Ishikawa (cell line): ENCODE data around the gene TMEM128.

ENCODE experiments used
- EP300 ChIP-seq: IDR thresholded peaks from 2 replicates; pipeline ENCODE4 v1.6.1; 2012; ENCODE audit warnings: borderline replicate concordance
- MAX ChIP-seq: IDR thresholded peaks from 2 replicates; pipeline ENCODE4 v1.6.1; 2012
- REST ChIP-seq: IDR thresholded peaks from 2 replicates; pipeline ENCODE4 v1.6.1; 2012; ENCODE audit warnings: low read depth, mild to moderate bottlenecking
- TAF1 ChIP-seq: IDR thresholded peaks from 2 replicates; pipeline ENCODE4 v1.6.1; 2012; ENCODE audit warnings: low read depth, mild to moderate bottlenecking
- TCF12 ChIP-seq: IDR thresholded peaks from 2 replicates; pipeline ENCODE4 v1.6.1; 2012; ENCODE audit warnings: low read depth
- USF1 ChIP-seq: IDR thresholded peaks from 2 replicates; pipeline ENCODE4 v1.6.1; 2012
- YY1 ChIP-seq: IDR thresholded peaks from 2 replicates; pipeline ENCODE4 v1.6.1; 2012; ENCODE audit warnings: low read depth

GRCh38 chr4:4228356-4228668 is 19.7 kb downstream of the TMEM128 start:
- no peak for TF ChIP-seq MAX
- TF ChIP-seq YY1 = no peak
- no peak for TF ChIP-seq REST
- TF ChIP-seq TCF12 = no peak
- no peak for TF ChIP-seq USF1
- TF ChIP-seq TAF1 = no peak
- no peak for TF ChIP-seq EP300
